Transverse colon (tissue), 4 donors: ENCODE data around the gene RAB3IL1. TPM values are rescaled to one million over a fixed set of nuclear protein-coding genes. Genes with fewer than 3 reads are reported as not detected.

Experiments used
- DNase-seq: peaks from one replicate; pipeline ENCODE4 v3.0.0-alpha.2; 2019
- H3K27ac ChIP-seq, 4 donors: fragments of 200-600 bp; sonication (generic); 2 replicates each; pipeline ENCODE4 v1.5.1; 2016 to 2018; ENCODE audit warnings: inconsistent platforms in 4 of 4
- H3K27me3 ChIP-seq: fragments of 200-600 bp; sonication (generic); 2 replicates; pipeline ENCODE4 v1.5.1; 2017; ENCODE audit warnings: inconsistent platforms
- H3K36me3 ChIP-seq, 4 donors: fragments of 200-600 bp; sonication (generic); 2 replicates each; pipeline ENCODE4 v1.5.1; 2017 to 2019; ENCODE audit warnings: inconsistent platforms in 4 of 4
- H3K4me1 ChIP-seq, 4 donors: fragments of 200-600 bp; sonication (generic); 2 replicates each; pipeline ENCODE4 v1.5.1; 2017 to 2020; ENCODE audit warnings: inconsistent platforms in 4 of 4
- H3K4me3 ChIP-seq, 4 donors: fragments of 200-600 bp; sonication (generic); 1 replicate in 1 of 4; 2 replicates in 3 of 4; pipeline versions ENCODE4 v1.5.1 to v1.6.1; 2017 to 2019; ENCODE audit warnings: inconsistent platforms in 4 of 4
- H3K9me3 ChIP-seq, 2 donors: fragments of 200-600 bp; sonication (generic); 2 replicates each; pipeline ENCODE4 v1.5.1; 2017 to 2019; ENCODE audit warnings: inconsistent platforms in 2 of 2
- EP300 ChIP-seq: sonication (generic); formaldehyde crosslinking; IDR thresholded peaks from one replicate; pipeline ENCODE4 v1.6.1; 2017; ENCODE audit warnings: antibody characterized with exemption, low read depth
- POLR2A ChIP-seq: fragments of 450-650 bp; IDR thresholded peaks from one replicate; pipeline ENCODE4 v1.6.1; 2016; ENCODE audit warnings: antibody characterized with exemption, mild to moderate bottlenecking, moderate library complexity
- POLR2AphosphoS5 ChIP-seq, 3 donors: sonication (generic); formaldehyde crosslinking; IDR thresholded peaks; one replicate each; pipeline ENCODE4 v1.6.1; 2016; ENCODE audit warnings: antibody characterized with exemption in 3 of 3
- WGBS, 2 donors: methylation state at CpG; one replicate each; pipeline ENCODE4 v1.1.5; 2018; ENCODE audit warnings: low coverage in 1 of 2; 5-methylcytosine and 5-hydroxymethylcytosine counted together
- in situ Hi-C, 4 donors: fragments of 200-750 bp; cut with MboI; loops; one replicate each; pipeline versions ENCODE4 v1.15.0 to v1.15.1; 2017; ENCODE audit warnings: low sequenced_read_pairs in 3 of 4, low pct_ligation_motif_present in 1 of 4, low pct_unique_long_range_greater_than_20kb in 1 of 4
- intact Hi-C: fragments of 100-400 bp; cut with DNase I; formaldehyde crosslinking; loops from one replicate; pipeline ENCODE4 v1.15.1; 2023; ENCODE audit warnings: low total_unique reads
- total RNA-seq, 4 donors: library from RNA; depleted of rRNA; stranded (reverse); fragments of >200 nt; gene quantifications; one replicate each; pipeline ENCODE4 v1.1.0, GENCODE V29; 2016
- TF ChIP-seq, protein P1 (sequence below), 5 experiments: fragments of 200-600 bp in 3 of 5; fragments of 450-650 bp in 2 of 5; sonication (generic) in 3 of 5; IDR thresholded peaks; 1 replicate in 2 of 5; 2 replicates in 3 of 5; pipeline ENCODE4 v1.5.1; 2016 to 2017; ENCODE audit warnings: antibody characterized with exemption in 5 of 5, inconsistent platforms in 3 of 5, mild to moderate bottlenecking in 2 of 5, moderate library complexity in 1 of 5

Gene RAB3IL1
- total RNA-seq, 4 donors from 2014 or later, result 1.2 to 7.6 (median 5.9) TPM

DNA sequence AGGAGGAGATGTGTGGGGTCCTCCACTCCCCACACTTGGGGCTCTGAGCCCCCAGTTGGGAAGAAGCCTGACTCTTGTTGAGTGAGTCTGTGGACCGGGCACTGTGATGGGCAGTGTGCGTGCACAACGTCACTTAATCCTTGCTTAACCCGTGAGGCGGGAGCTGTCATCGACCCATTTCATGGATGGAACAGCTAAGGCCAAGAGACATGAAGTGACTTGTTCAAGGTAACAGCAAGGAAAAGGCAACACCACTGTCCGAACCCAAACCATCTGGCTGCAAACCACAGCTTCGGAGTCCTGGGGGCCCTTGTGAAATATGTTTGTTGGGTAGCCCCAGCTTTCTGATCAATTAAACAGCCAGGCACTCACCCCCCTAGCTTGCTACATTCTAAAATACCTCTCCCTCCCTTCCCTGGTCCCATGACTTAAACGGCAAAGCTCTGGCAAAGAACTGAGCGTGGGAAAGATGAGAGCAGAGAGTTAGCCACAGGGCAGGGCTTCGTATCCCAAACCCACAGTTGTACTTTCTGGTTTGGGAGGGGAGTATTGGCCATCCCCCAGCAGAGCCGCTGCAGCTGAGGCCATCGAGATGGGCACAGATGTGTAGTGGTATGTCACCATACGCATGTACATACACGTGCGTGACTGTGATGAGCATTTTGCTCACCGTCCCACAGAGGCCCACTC lies 63.0 kb downstream of the RAB3IL1 start:
- Histone ChIP-seq H3K27me3 (no peaks in the 10 kb centered on the region), H3K4me1 (no peaks in the 10 kb centered on the region), H3K4me3 (no peak overlapping the region), H3K27ac (no peak overlapping the region), H3K36me3 (no peaks in the 10 kb centered on the region), H3K9me3 (no peaks in the 10 kb centered on the region)
- intact Hi-C loops (no loop called here), in situ Hi-C loops (loop anchor here in 2 of 4 donors (25.0 kb wide), 1 partner anchor 458 kb away; no protein-coding TSS in a partner anchor)
- DNase-seq, result no peak
- WGBS, 2 donors, result 92 to 96% methylated on average over 5 to 17 of the region's 17 CpGs
- no peak for TF ChIP-seq POLR2AphosphoS5 (IDR thresholded peaks at IDR 0.05)
- TF ChIP-seq, protein P1, sequence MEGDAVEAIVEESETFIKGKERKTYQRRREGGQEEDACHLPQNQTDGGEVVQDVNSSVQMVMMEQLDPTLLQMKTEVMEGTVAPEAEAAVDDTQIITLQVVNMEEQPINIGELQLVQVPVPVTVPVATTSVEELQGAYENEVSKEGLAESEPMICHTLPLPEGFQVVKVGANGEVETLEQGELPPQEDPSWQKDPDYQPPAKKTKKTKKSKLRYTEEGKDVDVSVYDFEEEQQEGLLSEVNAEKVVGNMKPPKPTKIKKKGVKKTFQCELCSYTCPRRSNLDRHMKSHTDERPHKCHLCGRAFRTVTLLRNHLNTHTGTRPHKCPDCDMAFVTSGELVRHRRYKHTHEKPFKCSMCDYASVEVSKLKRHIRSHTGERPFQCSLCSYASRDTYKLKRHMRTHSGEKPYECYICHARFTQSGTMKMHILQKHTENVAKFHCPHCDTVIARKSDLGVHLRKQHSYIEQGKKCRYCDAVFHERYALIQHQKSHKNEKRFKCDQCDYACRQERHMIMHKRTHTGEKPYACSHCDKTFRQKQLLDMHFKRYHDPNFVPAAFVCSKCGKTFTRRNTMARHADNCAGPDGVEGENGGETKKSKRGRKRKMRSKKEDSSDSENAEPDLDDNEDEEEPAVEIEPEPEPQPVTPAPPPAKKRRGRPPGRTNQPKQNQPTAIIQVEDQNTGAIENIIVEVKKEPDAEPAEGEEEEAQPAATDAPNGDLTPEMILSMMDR (IDR thresholded peaks at IDR 0.05), result no peak
- no peak for TF ChIP-seq EP300
- TF ChIP-seq POLR2A, result no peak

DNA sequence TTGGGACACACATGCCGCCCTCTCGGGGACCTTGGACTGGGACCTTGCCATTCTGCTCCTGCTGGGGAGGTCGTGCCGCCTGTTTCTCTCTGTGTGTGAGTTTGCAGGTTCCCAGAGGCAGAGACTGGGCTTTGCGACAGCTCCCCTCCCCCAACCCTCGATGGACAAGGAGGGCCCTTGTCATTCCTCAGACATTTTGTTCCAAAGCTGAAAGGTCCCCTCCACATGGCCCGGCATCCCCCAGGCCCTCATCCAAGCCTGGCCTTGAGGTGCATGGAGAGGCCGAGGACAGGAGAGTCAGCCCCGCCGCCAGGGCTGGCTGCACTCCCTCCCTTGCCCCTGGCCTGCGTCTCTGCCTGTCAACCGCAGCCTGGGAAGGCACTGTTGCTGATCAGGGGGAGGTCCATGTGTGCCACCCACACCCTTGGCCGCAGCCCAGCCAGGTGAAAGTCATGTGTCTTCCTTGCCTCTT lies 63.6 kb downstream of the RAB3IL1 start:
- TF ChIP-seq POLR2AphosphoS5 (IDR thresholded peaks at IDR 0.05), result peak in 1 of 3 donors; percentile 22
- TF ChIP-seq, protein P1 (IDR thresholded peaks at IDR 0.05), result no peak
- WGBS, 2 donors, result 62 to 74% methylated on average over 3 to 6 of the region's 13 CpGs
- Histone ChIP-seq H3K27ac (no peak overlapping the region), H3K4me1 (no peaks in the 10 kb centered on the region), H3K27me3 (no peaks in the 10 kb centered on the region), H3K36me3 (no peaks in the 10 kb centered on the region), H3K9me3 (no peaks in the 10 kb centered on the region), H3K4me3 (no peak overlapping the region)
- intact Hi-C loops, result no loop called here
- in situ Hi-C loops, result loop anchor here in 2 of 4 donors (25.0 kb wide), 1 partner anchor 459 kb away; no protein-coding TSS in a partner anchor
- no peak for DNase-seq

DNA sequence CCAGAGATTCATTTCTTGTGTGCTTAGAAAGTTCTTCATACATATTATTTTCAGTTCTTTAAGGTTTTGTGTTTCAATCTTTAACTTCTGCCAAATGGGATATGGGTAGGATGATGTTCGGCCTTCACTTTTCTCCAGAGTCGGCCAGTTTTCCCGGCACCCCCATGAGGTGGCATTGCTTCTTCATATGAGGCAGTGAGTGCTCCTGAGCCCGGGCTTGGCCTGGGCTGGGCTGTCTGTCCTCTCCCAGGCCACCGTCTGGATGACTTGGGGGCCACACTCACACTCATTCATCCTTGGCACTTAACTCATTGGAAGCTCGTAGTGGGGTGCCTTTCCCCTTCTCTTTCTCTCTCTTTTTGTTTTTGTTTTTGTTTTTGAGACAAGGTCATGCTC lies 65.5 kb downstream of the RAB3IL1 start:
- Histone ChIP-seq H3K9me3 (no peaks in the 10 kb centered on the region), H3K27me3 (no peaks in the 10 kb centered on the region), H3K27ac (no peak overlapping the region), H3K36me3 (no peaks in the 10 kb centered on the region), H3K4me3 (no peak overlapping the region), H3K4me1 (no peaks in the 10 kb centered on the region)
- TF ChIP-seq, protein P1 (IDR thresholded peaks at IDR 0.05), result no peak
- no peak for DNase-seq
- 89% methylated on average over 6 of the region's 6 CpGs; no CpG with 5 or more reads in 1 of the 2 donors for WGBS, 2 donors
- intact Hi-C loops (no loop called here), in situ Hi-C loops (loop anchor here in 2 of 4 donors (25.0 kb wide), 1 partner anchor 460 kb away; no protein-coding TSS in a partner anchor)

DNA sequence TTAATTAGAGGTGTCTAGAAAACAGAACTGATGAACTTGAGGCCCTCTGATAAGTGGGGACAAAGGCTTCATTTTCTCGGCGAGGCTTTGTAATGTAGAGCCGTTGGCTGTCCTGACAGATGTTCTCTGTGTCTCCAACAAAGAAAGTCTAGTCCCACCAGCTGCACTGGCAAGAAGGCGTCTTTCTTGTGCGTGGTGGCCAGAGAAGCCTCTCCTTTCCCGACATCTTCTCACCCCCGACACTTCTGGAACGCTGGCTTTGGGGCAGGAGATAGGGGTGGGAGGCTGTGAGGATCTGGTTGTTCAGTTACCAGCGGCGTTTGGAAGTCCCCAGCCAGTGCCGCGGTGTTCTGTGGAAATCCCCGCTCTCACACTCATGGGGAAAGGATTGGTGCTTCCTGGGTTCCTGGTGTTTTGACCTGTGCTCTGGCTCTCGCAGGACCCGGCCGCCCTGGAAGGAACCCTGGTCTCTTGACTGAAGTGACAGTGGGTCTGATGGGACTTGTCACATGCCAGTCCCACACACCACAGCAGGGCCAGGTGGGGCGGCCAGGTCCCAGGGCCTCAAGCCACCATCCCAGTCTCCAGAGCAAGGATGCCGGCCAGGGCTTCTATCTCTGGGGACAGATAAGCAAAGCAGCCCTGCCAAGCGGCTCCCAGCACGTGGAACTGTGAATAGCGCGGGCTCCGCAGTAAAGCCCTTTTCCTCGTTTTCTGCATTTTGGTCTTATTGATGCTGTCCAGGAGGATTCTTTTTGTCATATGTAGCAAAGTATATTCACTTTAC lies 66.1 kb downstream of the RAB3IL1 start:
- Histone ChIP-seq H3K9me3 (no peaks in the 10 kb centered on the region), H3K4me3 (no peak overlapping the region), H3K27ac (no peak overlapping the region), H3K27me3 (no peaks in the 10 kb centered on the region), H3K36me3 (no peaks in the 10 kb centered on the region), H3K4me1 (no peaks in the 10 kb centered on the region)
- TF ChIP-seq POLR2A (no peak), POLR2AphosphoS5 (IDR thresholded peaks at IDR 0.05) (no peak), EP300 (no peak)
- TF ChIP-seq, protein P1 (IDR thresholded peaks at IDR 0.05), result no peak
- intact Hi-C loops (no loop called here), in situ Hi-C loops (loop anchor here in 2 of 4 donors (25.0 kb wide), 1 partner anchor 461 kb away; no protein-coding TSS in a partner anchor)
- no peak for DNase-seq
- WGBS, 2 donors, result 60 to 82% methylated on average over 2 to 18 of the region's 24 CpGs
